Suppressor macrophage (primary cell): ENCODE measurements around the gene CELA3A.

ENCODE experiments used
- DNase-seq, 4 experiments: peaks; one replicate each; pipeline ENCODE4 v3.0.0-alpha.2; 2020 to 2022

Gene CELA3A

DNA sequence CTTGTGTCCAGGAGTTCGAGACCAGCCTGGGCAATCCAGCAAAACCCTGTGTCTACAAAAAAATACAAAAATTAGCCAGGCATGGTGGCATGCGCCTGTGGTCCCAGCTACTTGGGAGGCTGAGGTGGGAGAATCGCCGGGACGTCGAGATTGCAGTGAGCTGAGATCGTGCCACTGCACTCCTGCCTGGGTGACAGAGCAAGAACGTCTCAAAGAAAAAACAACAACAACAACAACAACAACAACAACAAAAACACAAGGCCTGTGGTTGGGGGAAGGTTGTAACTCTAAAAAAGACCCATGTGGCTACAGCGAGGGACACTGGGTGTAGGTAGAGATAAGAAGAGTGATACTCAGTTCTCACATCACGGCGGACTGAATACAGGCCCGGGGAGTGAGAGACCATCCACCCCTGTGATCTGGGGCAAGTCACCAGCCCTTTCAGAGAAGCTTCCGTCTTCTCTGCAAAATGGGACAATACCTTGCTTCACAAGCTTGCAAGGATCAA lies 50.2 kb downstream of the CELA3A start:
- DNase-seq = no peak

DNA sequence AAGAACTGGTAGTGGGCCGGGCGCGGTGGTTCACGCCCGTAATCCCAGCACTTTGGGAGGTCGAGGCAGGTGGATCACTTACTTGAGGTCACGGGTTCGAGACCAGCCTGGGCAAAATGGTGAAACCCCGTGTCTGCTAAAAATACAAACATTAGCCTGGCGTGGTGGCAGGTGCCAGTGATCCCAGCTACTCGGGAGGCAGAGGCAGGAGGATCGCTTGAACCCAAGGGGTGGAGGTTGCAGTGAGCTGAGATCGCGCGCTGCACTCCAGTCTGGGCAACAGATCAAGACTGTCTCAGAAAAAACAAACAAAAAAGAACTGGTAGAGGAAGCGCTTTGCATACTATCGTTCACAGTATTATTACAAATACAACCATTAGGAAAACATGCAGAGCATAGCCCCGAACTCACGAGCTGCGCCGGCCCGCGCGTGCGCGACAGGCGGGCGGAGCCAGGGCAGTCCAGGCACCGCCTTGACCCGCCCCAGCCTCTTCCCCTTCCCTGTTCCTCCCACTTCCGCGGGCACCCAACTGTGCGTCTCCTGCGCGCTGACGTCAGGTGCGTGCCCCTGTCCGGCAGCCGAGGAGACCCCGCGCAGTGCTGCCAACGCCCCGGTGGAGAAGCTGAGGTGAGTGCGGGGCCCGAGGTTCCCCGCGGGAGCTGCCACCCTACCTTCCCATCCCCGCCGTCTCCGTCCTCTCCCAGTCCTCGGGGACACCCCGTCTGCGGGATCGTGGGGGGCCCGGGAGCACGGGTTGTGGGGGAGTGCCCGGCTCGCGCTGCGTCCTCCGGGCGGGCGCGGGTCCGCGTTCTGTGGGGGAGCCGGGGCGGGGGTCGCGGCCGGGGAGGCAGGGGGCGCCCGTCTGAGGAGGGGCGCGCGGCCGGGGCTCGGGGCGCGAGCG lies 50.9 kb downstream of the CELA3A start, which contains the start of gene CDC42:
Gene CDC42, plus strand, starts transcription at position 595 of the 902 bp plus-strand sequence. CDS start 25,770 bp downstream, outside the sequence.
- DNase-seq = peak; percentile 97 to 98 (median 98)

GRCh38 chr1:22053017-22053860 lies 51.8 kb downstream of the CELA3A start:
- peak; percentile 65 to 89 (median 83) for DNase-seq

DNA sequence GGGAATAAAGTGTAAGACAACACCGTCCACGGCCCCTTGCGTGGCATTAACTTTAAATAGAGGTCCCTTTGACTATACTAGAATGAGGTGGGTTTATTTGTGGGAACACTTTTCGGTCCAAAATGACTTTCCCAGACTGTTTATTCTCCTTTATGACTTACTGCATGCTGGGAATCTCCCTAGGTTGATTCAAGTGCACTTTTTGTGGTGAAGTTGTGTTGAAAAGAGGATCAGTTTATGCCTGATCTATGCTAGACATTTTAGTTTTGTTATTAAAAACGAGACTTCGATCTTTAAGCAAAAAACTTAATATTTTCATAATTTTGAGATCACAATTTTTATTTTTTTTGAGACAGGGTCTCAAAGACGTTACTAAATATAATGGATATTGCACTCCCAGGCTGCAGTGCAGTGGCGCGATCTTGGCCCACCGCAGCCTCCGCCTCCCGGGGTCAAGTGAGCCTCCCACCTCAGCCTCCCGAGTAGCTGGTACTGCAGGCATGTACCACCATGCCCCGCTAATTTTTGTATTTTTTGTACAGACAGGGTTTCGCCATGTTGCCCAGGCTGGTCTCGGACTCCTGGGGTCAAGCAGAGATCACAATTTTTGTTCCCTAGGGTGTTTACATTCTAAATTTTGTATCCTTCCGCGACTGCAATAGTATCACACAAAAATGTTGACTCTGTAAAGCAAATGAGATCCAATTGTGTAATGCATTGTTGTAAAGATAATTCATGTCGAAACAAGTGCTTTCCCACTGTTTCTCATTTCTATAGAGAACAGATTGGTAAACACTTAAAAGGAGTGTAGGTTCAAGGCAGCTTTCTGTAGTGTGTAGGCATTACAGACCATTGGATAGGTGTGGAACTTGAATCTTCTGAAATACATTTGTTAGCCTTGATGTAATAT lies 52.7 kb downstream of the CELA3A start:
- DNase-seq = peak in 2 of 4 experiments; percentile 59 to 61

DNA sequence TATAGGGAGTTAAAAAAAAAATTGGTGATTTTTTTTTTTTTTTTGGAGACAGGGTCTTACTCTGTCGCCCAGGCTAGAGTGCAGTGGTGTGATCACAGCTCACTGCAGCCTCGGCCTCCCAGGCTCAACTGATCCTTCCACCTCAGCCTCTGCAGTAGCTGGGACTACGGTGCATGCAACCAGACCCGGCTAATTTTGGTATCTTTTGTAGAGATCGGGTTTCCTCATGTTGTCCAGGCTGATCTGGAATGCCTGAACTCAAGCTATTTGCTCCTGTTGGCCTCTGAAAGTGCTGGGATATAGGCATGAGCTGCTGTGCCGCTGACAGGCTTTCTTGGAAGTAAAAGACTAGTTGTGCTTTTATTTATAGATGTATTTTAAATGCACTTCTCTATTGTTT lies 54.0 kb downstream of the CELA3A start:
- DNase-seq = no peak

DNA sequence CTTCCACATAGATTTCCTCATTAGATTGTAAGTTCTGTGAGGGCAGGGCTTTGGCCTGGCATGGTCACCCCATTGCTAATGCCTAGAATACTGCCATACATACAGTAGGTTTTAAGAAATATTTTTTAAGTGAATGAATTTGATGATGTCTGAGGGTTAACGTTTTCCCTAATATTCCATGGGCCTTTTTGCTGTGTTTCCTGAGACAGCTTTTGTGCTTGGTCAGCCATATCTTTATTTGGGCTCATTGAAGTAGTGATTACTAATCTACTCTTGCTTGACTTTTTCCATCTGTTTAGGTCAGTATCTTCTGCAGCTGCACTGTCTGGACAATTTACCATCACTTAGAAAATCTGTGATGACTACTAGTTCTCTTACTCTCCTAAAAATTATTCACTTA lies 54.6 kb downstream of the CELA3A start:
- no peak for DNase-seq

GRCh38 chr1:22056936-22057335 lies 55.5 kb downstream of the CELA3A start:
- DNase-seq = peak in 1 of 4 experiments; percentile 34

DNA sequence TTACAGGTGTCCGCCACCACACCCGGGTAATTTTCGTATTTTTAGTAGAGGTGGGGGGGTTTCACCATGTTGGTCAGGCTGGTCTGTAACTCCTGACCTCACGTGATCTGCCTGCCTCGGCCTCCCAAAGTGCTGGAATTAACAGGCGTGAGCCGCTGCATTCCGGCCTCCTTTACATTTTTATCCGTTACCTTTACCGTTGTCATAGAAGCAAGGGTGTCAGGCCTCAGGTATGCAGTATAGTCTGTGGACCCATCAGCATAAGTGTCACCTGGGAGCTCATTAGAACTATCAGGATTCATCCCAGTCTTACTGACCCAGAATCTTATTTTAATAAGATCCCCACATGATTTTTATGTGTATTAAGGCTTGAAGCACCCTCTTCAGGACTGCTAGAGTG lies 56.4 kb downstream of the CELA3A start:
- no peak for DNase-seq
